GM18511 (cell line): ENCODE results near the gene SPAST.
A peak's percentile ranks its signal among the peaks of the same experiment; 100 is the strongest.
"Not testable (repeated sequence)": the region's sequence is repeated elsewhere in the genome, so short reads cannot be mapped to it uniquely, and the experiment has no call there.

ENCODE experiments used
- ATAC-seq: cut with Tn5 transposase; IDR thresholded peaks from one replicate; pipeline ENCODE4 v1.9.1; 2021; ENCODE audit warnings: mild to moderate bottlenecking, moderate library complexity; ENCODE audit not compliant: unreplicated experiment

Gene SPAST

DNA sequence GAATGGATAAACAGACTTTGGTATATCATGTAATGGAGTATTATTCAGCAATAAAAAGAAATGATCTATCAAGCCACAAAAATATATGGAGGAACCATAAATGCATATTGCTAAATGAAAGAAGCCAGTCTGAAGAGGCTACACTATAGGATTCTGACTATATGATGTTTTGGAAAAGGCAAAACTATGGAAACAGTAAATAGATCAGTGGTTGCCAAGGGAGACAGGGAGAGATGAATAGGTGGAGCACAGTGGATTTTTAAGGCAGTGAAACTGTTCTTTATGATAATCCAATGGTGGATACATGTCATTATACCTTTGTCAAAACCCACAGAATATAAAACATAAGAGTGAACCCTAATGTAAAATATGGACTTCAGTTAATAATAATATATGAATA, 61.3 kb downstream of the SPAST start:
- ATAC-seq = no peak

DNA sequence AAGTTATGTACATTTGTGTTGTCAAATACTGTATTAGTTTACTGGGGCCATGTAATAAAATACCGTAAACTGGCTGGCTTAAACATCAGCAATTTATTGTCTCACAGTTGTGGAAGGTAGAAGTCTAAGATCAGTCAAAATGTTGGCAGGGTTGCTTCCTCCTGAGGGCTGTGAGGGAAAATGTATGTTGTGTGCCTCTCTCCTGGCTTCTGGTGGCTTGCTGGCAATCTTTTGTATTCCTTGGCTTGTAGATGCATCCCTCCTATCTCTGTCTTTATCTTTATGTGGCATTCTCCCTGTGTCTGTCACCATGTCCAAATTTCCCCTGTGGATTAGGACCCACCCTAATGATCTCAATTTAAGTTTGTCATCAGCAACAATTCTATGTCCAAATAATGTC, 65.3 kb downstream of the SPAST start:
- no peak for ATAC-seq

- ATAC-seq = no peak
These were observed 65.7 kb downstream of the SPAST start for GRCh38 chr2:32129086-32129485.

DNA sequence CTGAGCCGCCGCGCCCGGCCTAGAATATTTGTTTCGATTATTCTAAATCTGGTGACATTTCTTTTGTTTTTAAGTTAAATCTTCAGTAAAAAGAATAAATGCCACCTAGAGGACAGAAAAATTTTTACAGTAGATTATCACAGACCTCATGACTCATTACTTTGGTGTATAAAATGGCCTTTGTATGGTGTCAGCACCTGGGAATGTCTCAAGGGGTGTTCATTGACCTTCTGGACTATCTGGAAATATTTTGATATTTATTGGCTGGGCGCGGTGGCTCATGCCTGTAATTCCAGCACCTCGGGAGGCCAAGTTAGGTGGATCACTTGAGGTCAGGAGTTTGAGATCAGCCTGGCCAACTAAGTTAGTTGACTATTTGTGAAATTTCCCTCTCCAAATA, 72.1 kb downstream of the SPAST start:
- ATAC-seq = no peak

GRCh38 chr2:32136097-32136496, 72.7 kb downstream of the SPAST start:
- no peak for ATAC-seq

DNA sequence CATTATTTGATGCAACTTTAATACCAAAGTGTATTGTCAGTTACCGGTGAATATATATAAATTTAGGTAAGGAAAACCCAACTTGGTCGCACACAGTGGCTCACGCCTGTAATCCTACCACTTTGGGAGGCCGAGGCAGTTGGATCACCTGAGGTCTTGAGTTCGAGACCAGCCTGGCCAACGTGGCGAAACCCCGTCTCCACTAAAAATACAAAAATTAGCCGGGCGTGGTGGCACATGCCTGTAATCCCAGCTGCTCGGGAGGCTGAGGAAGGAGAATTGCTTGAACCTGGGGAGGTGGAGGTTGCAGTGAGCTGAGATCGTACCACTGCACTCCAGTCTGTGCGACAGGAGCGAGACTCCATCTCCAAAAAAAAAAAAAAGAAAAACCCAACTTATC, 88.2 kb downstream of the SPAST start:
- ATAC-seq = not testable (repeated sequence)

DNA sequence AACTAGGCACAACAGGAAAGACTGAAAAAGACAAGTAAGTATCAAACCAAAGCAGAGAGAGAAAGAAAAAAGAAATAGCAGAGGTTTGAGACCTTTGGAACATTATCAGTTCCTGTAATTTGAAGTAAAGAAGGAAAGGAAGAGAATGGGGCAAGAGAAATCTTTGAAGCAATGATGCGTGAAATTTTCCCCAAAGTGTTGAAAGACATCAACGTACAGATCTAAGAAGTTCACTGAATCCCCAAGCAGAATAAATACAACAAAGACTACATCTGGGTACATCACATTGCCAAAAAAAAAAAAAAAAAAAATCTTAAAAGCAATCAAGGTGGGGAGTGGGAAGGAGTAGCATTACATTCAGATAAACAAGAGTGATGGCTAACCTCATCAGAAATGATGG, 96.3 kb downstream of the SPAST start:
- ATAC-seq = no peak

GRCh38 chr2:32161296-32161695, 97.9 kb downstream of the SPAST start:
- no peak for ATAC-seq

DNA sequence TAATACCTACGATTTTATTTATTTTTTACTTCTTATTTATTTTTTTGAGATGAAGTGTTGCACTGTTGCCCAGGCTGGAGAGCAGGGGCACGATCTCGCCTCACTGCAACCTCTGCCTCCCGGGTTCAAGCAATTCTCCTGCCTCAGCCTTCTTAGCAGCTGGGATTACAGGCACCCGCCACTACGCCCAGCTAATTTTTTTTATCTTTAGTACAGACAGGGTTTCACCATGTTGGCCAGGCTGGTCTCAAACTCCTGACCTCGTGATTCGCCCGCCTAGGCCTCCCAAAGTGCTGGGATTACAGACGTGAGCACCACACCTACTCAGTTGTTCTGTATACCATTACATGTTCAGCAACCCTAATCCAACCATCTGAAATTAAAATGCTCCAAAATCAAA, 100.9 kb downstream of the SPAST start:
- ATAC-seq = not testable (repeated sequence)

GRCh38 chr2:32165027-32165347, 101.6 kb downstream of the SPAST start:
- peak; percentile 23 for ATAC-seq

- no peak for ATAC-seq
These were observed 102.8 kb downstream of the SPAST start for GRCh38 chr2:32166115-32166574.

DNA sequence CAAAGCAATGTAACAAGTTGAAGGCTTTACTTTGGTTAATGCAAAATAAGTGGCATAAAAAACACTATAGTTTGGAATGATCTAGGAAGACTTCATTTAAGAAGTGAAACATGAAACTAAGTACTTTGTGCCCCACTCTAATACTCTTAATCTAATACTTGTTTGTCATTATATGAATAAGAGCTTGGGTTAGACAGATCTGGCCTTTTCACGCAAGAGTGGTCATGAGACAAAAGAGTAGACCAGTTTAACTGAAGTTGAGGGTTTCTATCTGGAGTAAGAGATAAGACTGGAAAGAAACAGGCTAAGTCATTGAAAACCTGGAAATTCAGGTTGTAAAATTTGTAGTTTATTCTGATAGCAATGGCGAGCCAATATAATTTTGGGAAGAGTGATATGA, 105.2 kb downstream of the SPAST start:
- ATAC-seq = peak; percentile 37

GRCh38 chr2:32172870-32173269, 109.5 kb downstream of the SPAST start:
- ATAC-seq = no peak

GRCh38 chr2:32182667-32183066, 119.3 kb downstream of the SPAST start:
- no peak for ATAC-seq

DNA sequence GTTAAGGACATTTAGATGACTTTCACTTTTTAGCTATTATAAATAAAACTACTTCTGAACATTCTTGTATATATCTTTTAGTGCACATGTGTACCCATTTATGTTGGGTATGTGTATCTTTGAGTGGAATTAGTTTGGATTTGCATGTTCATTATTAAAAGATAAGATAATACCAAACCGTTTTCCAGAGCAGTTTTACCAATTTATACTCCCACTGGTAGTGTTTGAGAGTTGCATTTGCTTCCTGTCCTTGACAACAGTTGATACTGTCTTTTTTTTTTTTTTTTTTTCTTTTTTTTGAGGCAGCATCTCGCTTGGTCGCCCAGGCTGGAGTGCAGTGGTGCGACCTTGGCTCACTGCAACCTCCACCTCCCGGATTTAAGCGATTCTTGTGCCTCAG, 125.7 kb downstream of the SPAST start:
- peak; percentile 24 for ATAC-seq

- no peak for ATAC-seq
These were observed 129.1 kb downstream of the SPAST start for GRCh38 chr2:32192418-32192817.

- ATAC-seq = no peak
These were observed 137.5 kb downstream of the SPAST start for GRCh38 chr2:32200814-32201213.

DNA sequence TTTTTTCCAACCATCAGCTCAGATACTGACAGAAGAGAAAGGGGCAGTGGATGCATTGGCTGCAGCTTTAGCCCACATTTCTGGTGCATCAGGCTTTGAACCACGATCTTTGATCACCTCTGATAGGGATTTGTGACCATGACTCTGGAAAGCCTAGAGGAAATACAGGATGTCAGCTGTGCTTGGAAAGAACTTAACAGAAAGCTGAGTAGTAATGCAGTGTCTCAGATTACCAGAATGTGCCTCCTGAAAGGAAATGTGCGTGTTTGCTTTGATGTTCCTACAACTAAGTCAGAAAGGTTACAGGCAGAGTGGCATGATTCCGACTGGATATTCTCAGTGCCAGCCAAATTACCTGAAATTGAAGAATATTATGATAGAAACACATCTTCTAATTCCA, 140.1 kb downstream of the SPAST start:
- not testable (repeated sequence) for ATAC-seq
